ENCODE results near the gene CD200R1. TPM values are rescaled to one million over a fixed set of nuclear protein-coding genes. Genes with fewer than 3 reads are reported as not detected.
A peak's percentile ranks its signal among the peaks of the same experiment; 100 is the strongest.

Gene CD200R1, protein sequence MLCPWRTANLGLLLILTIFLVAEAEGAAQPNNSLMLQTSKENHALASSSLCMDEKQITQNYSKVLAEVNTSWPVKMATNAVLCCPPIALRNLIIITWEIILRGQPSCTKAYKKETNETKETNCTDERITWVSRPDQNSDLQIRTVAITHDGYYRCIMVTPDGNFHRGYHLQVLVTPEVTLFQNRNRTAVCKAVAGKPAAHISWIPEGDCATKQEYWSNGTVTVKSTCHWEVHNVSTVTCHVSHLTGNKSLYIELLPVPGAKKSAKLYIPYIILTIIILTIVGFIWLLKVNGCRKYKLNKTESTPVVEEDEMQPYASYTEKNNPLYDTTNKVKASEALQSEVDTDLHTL
- total RNA-seq (under 1 TPM in 4 of 6 donors, not detected in 2; 0.19 to 0.93 (median 0.29) TPM), polyA plus RNA-seq (under 1 TPM in 1 of 2 donors, not detected in 1; 0.05 TPM)

DNA sequence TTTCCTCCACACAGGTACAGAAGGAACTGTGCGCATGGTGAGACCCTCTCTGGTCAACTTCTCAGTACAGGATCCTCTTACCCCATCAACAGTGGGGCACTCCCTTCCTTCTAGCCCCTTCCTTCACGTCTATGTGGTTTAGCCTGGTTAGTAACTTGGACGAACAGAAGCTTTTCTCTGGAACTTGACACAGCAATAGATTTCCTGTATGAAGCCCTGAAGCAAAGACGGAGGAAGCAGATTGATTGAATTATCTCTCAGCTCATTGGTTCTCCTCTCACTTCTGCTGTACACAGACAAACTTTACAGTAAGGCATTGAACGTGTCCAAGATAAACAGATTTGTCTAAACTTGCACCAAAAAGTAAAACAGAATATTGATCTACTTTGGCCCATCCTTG is at the start of gene CD200R1:
Gene CD200R1, minus strand, starts transcription at position 210 of the 400 bp plus-strand sequence. CDS start 246 bp downstream, outside the sequence.
- TF ChIP-seq, protein P1, sequence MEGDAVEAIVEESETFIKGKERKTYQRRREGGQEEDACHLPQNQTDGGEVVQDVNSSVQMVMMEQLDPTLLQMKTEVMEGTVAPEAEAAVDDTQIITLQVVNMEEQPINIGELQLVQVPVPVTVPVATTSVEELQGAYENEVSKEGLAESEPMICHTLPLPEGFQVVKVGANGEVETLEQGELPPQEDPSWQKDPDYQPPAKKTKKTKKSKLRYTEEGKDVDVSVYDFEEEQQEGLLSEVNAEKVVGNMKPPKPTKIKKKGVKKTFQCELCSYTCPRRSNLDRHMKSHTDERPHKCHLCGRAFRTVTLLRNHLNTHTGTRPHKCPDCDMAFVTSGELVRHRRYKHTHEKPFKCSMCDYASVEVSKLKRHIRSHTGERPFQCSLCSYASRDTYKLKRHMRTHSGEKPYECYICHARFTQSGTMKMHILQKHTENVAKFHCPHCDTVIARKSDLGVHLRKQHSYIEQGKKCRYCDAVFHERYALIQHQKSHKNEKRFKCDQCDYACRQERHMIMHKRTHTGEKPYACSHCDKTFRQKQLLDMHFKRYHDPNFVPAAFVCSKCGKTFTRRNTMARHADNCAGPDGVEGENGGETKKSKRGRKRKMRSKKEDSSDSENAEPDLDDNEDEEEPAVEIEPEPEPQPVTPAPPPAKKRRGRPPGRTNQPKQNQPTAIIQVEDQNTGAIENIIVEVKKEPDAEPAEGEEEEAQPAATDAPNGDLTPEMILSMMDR (IDR thresholded peaks at IDR 0.05), result no peak
- intact Hi-C loops (cut with DNase I), result loop anchor here in 2 of 3 donors (5.0 to 10.0 kb wide), 2 partner anchors 238 to 330 kb away; partner anchors contain the start of gene CCDC80 (in 1 of the 2)
- peak in 1 of 4 donors; percentile 47 for ATAC-seq
- no peak for FAIRE-seq
- Histone ChIP-seq H3K27ac (no peak within 1 kb of the TSS), H3K27me3 (no peaks in the 10 kb centered on the region), H3K4me3 (no peak within 1 kb of the TSS), H3K9me3 (no peaks in the 10 kb centered on the region), H3K4me1 (peaks cover 0 to 4% (median 0%) of the 10 kb centered on the region in 3 donors), H3K36me3 (no peaks in the 10 kb centered on the region)
- no peak for DNase-seq
- WGBS, 2 donors, result 50 to 54% methylated on average over 5 of the region's 5 CpGs

DNA sequence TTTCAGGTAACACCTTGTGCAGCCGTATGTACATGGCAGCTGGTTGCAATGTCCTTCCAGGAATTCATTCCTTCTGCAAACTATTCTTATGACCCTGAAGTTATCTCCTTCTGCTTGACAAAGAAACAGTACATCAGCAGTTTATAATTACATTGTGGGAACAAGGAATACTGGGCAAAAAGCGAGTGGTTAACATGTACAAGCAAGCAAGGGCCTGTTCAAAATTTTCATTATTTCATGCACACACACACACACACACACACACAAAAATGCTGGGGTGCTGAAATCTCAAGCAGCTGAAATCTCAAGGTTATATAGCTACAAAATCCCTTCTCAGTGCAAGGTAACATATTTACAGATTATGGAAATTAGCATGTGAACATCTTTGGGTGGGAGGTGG is 46.6 kb upstream of the CD200R1 start:
- no peak for FAIRE-seq
- Histone ChIP-seq H3K4me1 (peaks cover 0 to 12% (median 11%) of the 10 kb centered on the region in 3 donors), H3K27ac (no peak overlapping the region), H3K4me3 (no peak overlapping the region), H3K36me3 (no peaks in the 10 kb centered on the region), H3K27me3 (no peaks in the 10 kb centered on the region), H3K9me3 (no peaks in the 10 kb centered on the region)
- ATAC-seq, result no peak
- TF ChIP-seq, protein P1 (IDR thresholded peaks at IDR 0.05), result no peak
- DNase-seq, result no peak
- 57 to 71% methylated on average over 2 of the region's 2 CpGs for WGBS, 2 donors
- intact Hi-C loops (cut with DNase I), result no loop called here

DNA sequence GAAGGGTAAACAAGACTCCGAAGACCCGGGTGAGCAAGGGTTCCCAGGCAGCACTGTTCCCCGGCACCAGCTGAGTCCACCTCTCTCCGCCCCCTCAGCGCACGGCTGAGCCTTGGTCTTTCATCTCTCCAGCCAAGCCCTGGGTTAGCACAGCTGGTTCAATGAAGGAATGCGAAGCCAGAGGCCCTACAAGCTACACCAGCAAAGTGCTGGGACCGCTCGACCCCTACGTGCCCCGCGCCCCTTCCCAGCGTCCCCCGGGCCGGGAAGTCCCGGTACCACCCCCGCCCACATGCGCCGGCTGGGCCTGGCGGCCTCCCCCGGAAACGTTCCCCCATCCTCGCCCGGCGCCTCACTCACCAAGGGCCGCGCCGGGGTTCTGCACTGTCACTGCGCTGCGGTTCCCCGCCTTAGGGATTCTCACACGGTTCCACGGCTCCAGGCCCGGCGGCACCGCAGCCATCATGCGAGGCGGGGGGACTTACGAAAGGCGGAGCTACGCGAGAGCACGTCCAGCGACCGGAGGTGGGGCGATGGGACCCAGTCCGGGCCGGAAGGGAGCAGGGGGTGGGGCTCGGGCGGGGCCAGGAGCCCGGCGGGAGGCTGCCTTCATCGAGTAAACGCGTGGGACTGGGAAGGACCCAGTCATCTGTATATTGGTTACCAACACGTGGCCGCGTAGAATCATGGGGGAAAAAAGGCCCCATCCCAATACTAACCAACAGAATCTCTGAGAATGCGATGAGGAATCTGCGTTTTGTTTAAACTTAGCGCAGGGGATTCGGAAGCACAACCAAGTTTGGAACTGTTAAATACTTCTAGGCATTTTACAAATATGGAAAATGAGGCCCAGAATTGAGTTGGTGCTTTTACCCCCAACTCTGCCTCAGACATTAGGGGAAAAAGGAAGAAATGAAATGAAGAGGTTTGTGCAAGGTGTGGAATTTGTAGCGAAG is 44.6 kb upstream of the CD200R1 start:
- Histone ChIP-seq H3K9me3 (no peaks in the 10 kb centered on the region), H3K4me3 (peak overlapping the region; percentile 81 to 99 (median 92)), H3K36me3 (peaks cover 0 to 2% (median 0%) of the 10 kb centered on the region in 3 donors), H3K4me1 (peaks cover 0 to 12% (median 11%) of the 10 kb centered on the region in 3 donors), H3K27ac (peak overlapping the region; percentile 72 to 91 (median 82)), H3K27me3 (no peaks in the 10 kb centered on the region)
- FAIRE-seq (no peak), ATAC-seq (peak; percentile 97 to 99 (median 98)), DNase-seq (peak; percentile 88 to 95 (median 88))
- TF ChIP-seq, protein P1 (IDR thresholded peaks at IDR 0.05), result no peak
- intact Hi-C loops (cut with DNase I), result no loop called here
- WGBS, 2 donors, result 3 to 4% methylated on average over 61 to 63 of the region's 63 CpGs

DNA sequence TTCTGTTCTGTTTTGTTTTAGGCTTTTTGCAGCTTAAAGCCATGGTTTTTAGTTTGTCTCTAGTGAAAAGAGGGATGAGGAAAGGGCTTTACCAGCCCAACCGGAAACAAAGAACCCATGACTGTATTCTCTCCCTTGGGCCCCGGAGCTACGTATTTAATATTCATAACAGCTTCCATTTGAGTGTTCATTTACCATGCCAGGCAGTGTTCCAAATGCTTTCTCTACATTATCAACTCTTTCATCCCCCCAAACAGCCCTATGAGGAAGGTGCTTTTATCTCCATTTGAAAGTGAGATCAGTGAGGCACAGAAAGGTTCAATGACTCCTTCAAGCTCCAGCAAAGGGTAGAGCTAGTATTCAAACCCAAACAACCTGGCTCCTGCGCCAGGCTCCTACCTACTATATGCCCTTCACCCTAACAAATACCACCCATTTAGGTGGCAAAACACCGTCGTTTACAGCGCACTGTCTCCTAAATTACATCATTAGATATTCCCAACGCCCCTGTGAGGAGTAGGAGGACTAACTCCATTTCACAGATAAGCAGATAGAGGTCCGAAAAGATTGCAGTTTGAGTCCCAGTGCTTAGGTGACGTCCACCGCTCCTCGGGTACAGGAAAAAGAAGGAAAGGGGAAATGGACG is 43.8 kb upstream of the CD200R1 start:
- ATAC-seq (peak in 2 of 4 donors; percentile 5 to 8), DNase-seq (no peak), FAIRE-seq (no peak)
- intact Hi-C loops (cut with DNase I), result no loop called here
- H3K36me3 ChIP-seq, result peaks cover 0 to 2% (median 0%) of the 10 kb centered on the region in 3 donors
- no peaks in the 10 kb centered on the region for H3K9me3 ChIP-seq
- WGBS, 2 donors, result 2 to 3% methylated on average over 13 of the region's 13 CpGs
- H3K4me1 ChIP-seq, result peaks cover 0 to 12% (median 11%) of the 10 kb centered on the region in 3 donors
- H3K27ac ChIP-seq, result peak overlapping the region; percentile 72 to 91 (median 82)
- TF ChIP-seq, protein P1 (IDR thresholded peaks at IDR 0.05), result no peak
- H3K27me3 ChIP-seq, result no peaks in the 10 kb centered on the region
- peak overlapping the region; percentile 81 to 99 (median 92) for H3K4me3 ChIP-seq
